Smooth muscle cell (in vitro differentiated cells): ENCODE measurements around the gene HPS3. TPM values are rescaled to one million over a fixed set of nuclear protein-coding genes. Genes with fewer than 3 reads are reported as not detected.
"Not testable (repeated sequence)": the region's sequence is repeated elsewhere in the genome, so short reads cannot be mapped to it uniquely, and the experiment has no call there.

Source experiments
- DNase-seq: peaks from one replicate; lab custom pipeline; 2025; ENCODE audit not compliant: unreplicated experiment; lab: John Stamatoyannopoulos, UW
- H2AFZ ChIP-seq: fragments of 200-600 bp; sonication (generic); 2 replicates; pipeline ENCODE4 v1.6.0; 2016; ENCODE audit warnings: antibody characterized with exemption, low read depth, mild to moderate bottlenecking
- H3F3A ChIP-seq: fragments of 200-600 bp; sonication (generic); 2 replicates; pipeline ENCODE4 v1.6.0; 2017; ENCODE audit warnings: antibody characterized with exemption, low read depth
- H3K27ac ChIP-seq: fragments of 200-600 bp; sonication (generic); 2 replicates; pipeline ENCODE4 v1.5.1; 2016; ENCODE audit warnings: low read depth, mild to moderate bottlenecking
- H3K27me3 ChIP-seq: fragments of 200-600 bp; sonication (generic); 2 replicates; pipeline ENCODE4 v1.6.1; 2016; ENCODE audit warnings: low read depth, mild to moderate bottlenecking
- H3K36me3 ChIP-seq: fragments of 200-600 bp; sonication (generic); 2 replicates; pipeline ENCODE4 v1.5.1; 2016; ENCODE audit warnings: low read depth
- H3K4me1 ChIP-seq: fragments of 200-600 bp; sonication (generic); 2 replicates; pipeline ENCODE4 v1.5.1; 2016; ENCODE audit warnings: low read depth
- H3K4me2 ChIP-seq: fragments of 200-600 bp; sonication (generic); 2 replicates; pipeline ENCODE4 v1.6.0; 2016; ENCODE audit warnings: mild to moderate bottlenecking
- H3K4me3 ChIP-seq: fragments of 200-600 bp; sonication (generic); 2 replicates; pipeline ENCODE4 v1.5.1; 2016; ENCODE audit warnings: mild to moderate bottlenecking
- H3K79me2 ChIP-seq: fragments of 200-600 bp; sonication (generic); 2 replicates; pipeline ENCODE4 v1.6.0; 2016; ENCODE audit warnings: low read depth, mild to moderate bottlenecking
- H3K9ac ChIP-seq: fragments of 200-600 bp; sonication (generic); 2 replicates; pipeline ENCODE4 v1.6.0; 2016; ENCODE audit warnings: low read depth
- H3K9me3 ChIP-seq: fragments of 200-600 bp; sonication (generic); replicated peaks from 2 replicates; pipeline ENCODE4 v1.5.1; 2016; ENCODE audit warnings: low read depth
- H4K20me1 ChIP-seq: fragments of 200-600 bp; sonication (generic); 2 replicates; pipeline ENCODE4 v1.6.0; 2016; ENCODE audit warnings: low read depth
- CTCF ChIP-seq: fragments of 200-600 bp; sonication (generic); IDR thresholded peaks from 2 replicates; pipeline ENCODE4 v1.5.1; 2017; ENCODE audit warnings: borderline replicate concordance, mild to moderate bottlenecking, antibody characterized with exemption; ENCODE audit not compliant: insufficient read depth, poor library complexity, severe bottlenecking
- WGBS: methylation state at CpG from one replicate; pipeline ENCODE4 v1.1.7; 2016; ENCODE audit warnings: low lambda C conversion rate; 5-methylcytosine and 5-hydroxymethylcytosine counted together
- polyA plus RNA-seq: library from polyadenylated mRNA; unstranded; fragments of >200 nt; fragmentation: Nextera tagmentation; extraction: Ambion mirVana; gene quantifications from 2 replicates; pipeline ENCODE4 v1.2.1, GENCODE V29; 2016
- total RNA-seq: library from RNA; depleted of rRNA; stranded (reverse); fragments of >200 nt; gene quantifications from 2 replicates; pipeline ENCODE4 v1.2.3, GENCODE V29; 2014

Gene HPS3
- total and polyA plus RNA-seq, 2 experiments from 2014 or later: 12.3 to 25.4 TPM

DNA sequence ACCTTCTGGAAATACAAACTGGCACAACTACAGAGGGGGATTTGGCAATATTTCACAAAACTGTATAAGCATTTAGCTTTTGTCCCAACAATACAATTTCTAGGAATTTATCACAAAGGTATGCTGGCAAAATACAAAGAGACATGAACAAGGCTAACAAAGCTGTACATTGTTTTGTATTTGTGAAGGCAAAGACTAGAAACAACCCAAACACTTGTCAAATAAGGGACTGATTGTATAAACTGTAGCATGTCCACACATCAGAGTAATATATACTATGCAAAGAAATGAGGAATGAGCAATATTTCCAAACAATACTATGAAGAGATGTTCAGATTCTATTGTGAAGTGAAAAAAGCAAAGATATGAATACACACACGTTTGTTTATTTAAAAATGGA is 65.8 kb downstream of the HPS3 start:
- TF ChIP-seq CTCF: no peak
- Histone ChIP-seq H3K9ac (no peak overlapping the region), H3F3A (no peaks in the 10 kb centered on the region), H3K9me3 (no peaks in the 10 kb centered on the region), H3K4me1 (peaks cover 39% of the 10 kb centered on the region), H3K4me2 (no peak overlapping the region), H3K4me3 (no peak overlapping the region), H3K36me3 (no peaks in the 10 kb centered on the region), H3K27me3 (peaks cover 13% of the 10 kb centered on the region), H3K79me2 (no peaks in the 10 kb centered on the region), H3K27ac (no peak overlapping the region), H2AFZ (no peak overlapping the region), H4K20me1 (no peaks in the 10 kb centered on the region)
- 85% methylated on average over 1 of the region's 1 CpG for WGBS
- DNase-seq: no peak

- not testable (repeated sequence) for H3F3A ChIP-seq, DNase-seq, H3K9ac ChIP-seq, H3K79me2 ChIP-seq, H3K9me3 ChIP-seq, H3K36me3 ChIP-seq, H3K27ac ChIP-seq, H4K20me1 ChIP-seq
- WGBS: 37% methylated on average over 12 of the region's 12 CpGs
- Histone ChIP-seq H3K27me3 (peaks cover 13% of the 10 kb centered on the region), H3K4me3 (peak overlapping the region; percentile 29), H2AFZ (peak overlapping the region; percentile 35), H3K4me1 (peaks cover 37% of the 10 kb centered on the region), H3K4me2 (peak overlapping the region; percentile 77)
Measured at GRCh38 chr3:149196805-149197592, 67.6 kb downstream of the HPS3 start.

DNA sequence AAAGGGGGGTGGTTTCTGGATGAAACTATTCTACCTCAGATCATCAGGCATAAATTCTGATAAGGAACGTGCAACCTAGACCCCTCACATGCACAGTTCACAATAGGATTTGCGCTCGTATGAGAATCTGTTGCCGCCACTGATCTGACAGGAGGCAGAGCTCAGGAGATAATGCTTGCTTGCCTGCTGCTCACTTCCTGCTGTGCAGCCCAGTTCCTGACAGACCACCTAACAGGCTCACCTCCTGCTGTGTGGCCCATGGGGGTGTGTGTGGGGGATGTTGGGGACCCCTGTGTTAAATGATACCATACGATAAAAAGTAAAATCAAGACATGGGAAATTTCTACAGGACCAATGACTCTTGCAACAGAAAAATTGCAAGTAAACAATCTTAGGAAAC is 68.2 kb downstream of the HPS3 start:
- H3K9ac ChIP-seq: no peak overlapping the region
- peak overlapping the region; percentile 35 for H2AFZ ChIP-seq
- TF ChIP-seq CTCF: no peak
- H4K20me1 ChIP-seq: no peaks in the 10 kb centered on the region
- 18% methylated on average over 5 of the region's 5 CpGs for WGBS
- H3K27ac ChIP-seq: no peak overlapping the region
- DNase-seq: no peak
- H3K4me3 ChIP-seq: peak overlapping the region; percentile 29
- H3K79me2 ChIP-seq: no peaks in the 10 kb centered on the region
- H3K36me3 ChIP-seq: no peaks in the 10 kb centered on the region
- H3K9me3 ChIP-seq: no peaks in the 10 kb centered on the region
- H3K4me1 ChIP-seq: peaks cover 33% of the 10 kb centered on the region
- H3K4me2 ChIP-seq: peak overlapping the region; percentile 77
- peaks cover 13% of the 10 kb centered on the region for H3K27me3 ChIP-seq
- no peaks in the 10 kb centered on the region for H3F3A ChIP-seq

- Histone ChIP-seq H2AFZ (no peak overlapping the region), H3K4me2 (peak overlapping the region; percentile 9)
- DNase-seq: no peak
Measured at GRCh38 chr3:149198611-149199010, 69.2 kb downstream of the HPS3 start.

More at GRCh38 chr3:149198611-149199010, 69.2 kb downstream of the HPS3 start:
- no peak overlapping the region for H3K4me3 ChIP-seq
- peaks cover 33% of the 10 kb centered on the region for H3K4me1 ChIP-seq
- H3K79me2 ChIP-seq: no peaks in the 10 kb centered on the region
- no peak overlapping the region for H3K9ac ChIP-seq
- 3% methylated on average over 7 of the region's 7 CpGs for WGBS
- no peaks in the 10 kb centered on the region for H3K36me3 ChIP-seq
- H3K27ac ChIP-seq: no peak overlapping the region
- no peaks in the 10 kb centered on the region for H3K9me3 ChIP-seq
- peaks cover 13% of the 10 kb centered on the region for H3K27me3 ChIP-seq
- no peaks in the 10 kb centered on the region for H3F3A ChIP-seq
- no peaks in the 10 kb centered on the region for H4K20me1 ChIP-seq
- TF ChIP-seq CTCF: no peak
